ENCODE measurements around the gene SCARB1. TPM values are rescaled to one million over a fixed set of nuclear protein-coding genes. Genes with fewer than 3 reads are reported as not detected.
A peak's percentile ranks its signal among the peaks of the same experiment; 100 is the strongest.
"Not testable (repeated sequence)": the region's sequence is repeated elsewhere in the genome, so short reads cannot be mapped to it uniquely, and the experiment has no call there.

Gene SCARB1
- total RNA-seq, 4 donors from 2014 or later, result 33.7 to 252 (median 43.6) TPM

- peak; percentile 74 for DNase-seq
- H3K36me3 ChIP-seq, result no peaks in the 10 kb centered on the region
- in situ Hi-C loops (cut with MboI; ENCODE audit: low pct_ligation_motif_present in 1 of 4, low pct_unique_long_range_greater_than_20kb in 1 of 4, low sequenced_read_pairs in 3 of 4), result no loop called here
- TF ChIP-seq CTCF (IDR thresholded peaks at IDR 0.05), result peak; percentile 48 to 72 (median 57)
- no peak for TF ChIP-seq POLR2A (IDR thresholded peaks at IDR 0.05)
- H3K9me3 ChIP-seq, result no peaks in the 10 kb centered on the region
- H3K4me1 ChIP-seq, result peaks cover 0 to 9% (median 3%) of the 10 kb centered on the region in 4 donors
- intact Hi-C loops (cut with DNase I; ENCODE audit: low total_unique reads), result no loop called here
- H3K4me3 ChIP-seq, result no peak overlapping the region
- H3K27me3 ChIP-seq, result no peaks in the 10 kb centered on the region
- no peak overlapping the region for H3K27ac ChIP-seq
- WGBS, 2 donors (ENCODE audit: low coverage in 1 of 2), result 17 to 22% methylated on average over 9 to 17 of the region's 18 CpGs
Measured at GRCh38 chr12:124898200-124898922, 34.7 kb upstream of the SCARB1 start.

- intact Hi-C loops (cut with DNase I; ENCODE audit: low total_unique reads), result no loop called here
- no peaks in the 10 kb centered on the region for H3K27me3 ChIP-seq
- DNase-seq, result no peak
- no peak overlapping the region for H3K27ac ChIP-seq
- in situ Hi-C loops (cut with MboI; ENCODE audit: low pct_ligation_motif_present in 1 of 4, low pct_unique_long_range_greater_than_20kb in 1 of 4, low sequenced_read_pairs in 3 of 4), result no loop called here
- WGBS, 2 donors (ENCODE audit: low coverage in 1 of 2), result 95 to 96% methylated on average over 4 to 5 of the region's 5 CpGs
- no peak overlapping the region for H3K4me3 ChIP-seq
- H3K9me3 ChIP-seq, result no peaks in the 10 kb centered on the region
- H3K36me3 ChIP-seq, result no peaks in the 10 kb centered on the region
- peaks cover 0 to 9% (median 3%) of the 10 kb centered on the region in 4 donors for H3K4me1 ChIP-seq
- TF ChIP-seq EP300 (IDR thresholded peaks at IDR 0.05; ENCODE audit: low read depth) (no peak), POLR2A (IDR thresholded peaks at IDR 0.05) (no peak), POLR2AphosphoS5 (IDR thresholded peaks at IDR 0.05) (no peak), CTCF (IDR thresholded peaks at IDR 0.05) (no peak)
Measured at GRCh38 chr12:124896461-124896860, 32.8 kb upstream of the SCARB1 start.

GRCh38 chr12:124893792-124894516 lies 30.3 kb upstream of the SCARB1 start:
- intact Hi-C loops (cut with DNase I; ENCODE audit: low total_unique reads), result no loop called here
- in situ Hi-C loops (cut with MboI; ENCODE audit: low pct_ligation_motif_present in 1 of 4, low pct_unique_long_range_greater_than_20kb in 1 of 4, low sequenced_read_pairs in 3 of 4), result no loop called here
- TF ChIP-seq EP300 (IDR thresholded peaks at IDR 0.05; ENCODE audit: low read depth) (no peak), POLR2A (IDR thresholded peaks at IDR 0.05) (no peak), POLR2AphosphoS5 (IDR thresholded peaks at IDR 0.05) (no peak), CTCF (IDR thresholded peaks at IDR 0.05) (no peak)
- Histone ChIP-seq H3K9me3 (no peaks in the 10 kb centered on the region), H3K4me1 (peaks cover 0 to 6% (median 3%) of the 10 kb centered on the region in 4 donors), H3K36me3 (no peaks in the 10 kb centered on the region), H3K4me3 (no peak overlapping the region), H3K27me3 (no peaks in the 10 kb centered on the region), H3K27ac (no peak overlapping the region)
- no peak for DNase-seq
- WGBS, 2 donors (ENCODE audit: low coverage in 1 of 2), result 83 to 87% methylated on average over 5 to 9 of the region's 9 CpGs

- TF ChIP-seq POLR2AphosphoS5 (IDR thresholded peaks at IDR 0.05) (no peak), CTCF (IDR thresholded peaks at IDR 0.05) (no peak), EP300 (IDR thresholded peaks at IDR 0.05; ENCODE audit: low read depth) (no peak), POLR2A (IDR thresholded peaks at IDR 0.05) (no peak)
- intact Hi-C loops (cut with DNase I; ENCODE audit: low total_unique reads), result no loop called here
- WGBS, 2 donors (ENCODE audit: low coverage in 1 of 2), result 33 to 61% methylated on average over 1 to 2 of the region's 2 CpGs
Measured at GRCh38 chr12:124888260-124888659, 24.6 kb upstream of the SCARB1 start.

GRCh38 chr12:124887766-124888165 lies 24.1 kb upstream of the SCARB1 start:
- 91 to 100% methylated on average over 5 to 9 of the region's 9 CpGs for WGBS, 2 donors (ENCODE audit: low coverage in 1 of 2)
- H3K9me3 ChIP-seq; H3K27ac ChIP-seq; intact Hi-C loops (cut with DNase I; ENCODE audit: low total_unique reads); H3K27me3 ChIP-seq; H3K36me3 ChIP-seq; in situ Hi-C loops (cut with MboI; ENCODE audit: low pct_ligation_motif_present in 1 of 4, low pct_unique_long_range_greater_than_20kb in 1 of 4, low sequenced_read_pairs in 3 of 4); H3K4me3 ChIP-seq; DNase-seq: not testable (repeated sequence)
- H3K4me1 ChIP-seq, result peaks cover 0 to 18% (median 9%) of the 10 kb centered on the region in 4 donors

More at GRCh38 chr12:124888260-124888659, 24.6 kb upstream of the SCARB1 start:
- in situ Hi-C loops (cut with MboI; ENCODE audit: low pct_ligation_motif_present in 1 of 4, low pct_unique_long_range_greater_than_20kb in 1 of 4, low sequenced_read_pairs in 3 of 4), result no loop called here
- H3K9me3 ChIP-seq, result no peaks in the 10 kb centered on the region
- H3K27me3 ChIP-seq, result no peaks in the 10 kb centered on the region
- no peak overlapping the region for H3K4me3 ChIP-seq
- no peak overlapping the region for H3K27ac ChIP-seq
- DNase-seq, result no peak
- H3K4me1 ChIP-seq, result peaks cover 0 to 18% (median 9%) of the 10 kb centered on the region in 4 donors
- no peaks in the 10 kb centered on the region for H3K36me3 ChIP-seq
